ENCODE measurements around the gene RNF187.
A peak's percentile ranks its signal among the peaks of the same experiment; 100 is the strongest.
"Not testable (repeated sequence)": the region's sequence is repeated elsewhere in the genome, so short reads cannot be mapped to it uniquely, and the experiment has no call there.

The RNF187 gene

GRCh38 chr1:228500901-228501871 is 14.0 kb downstream of the RNF187 start:
- Histone ChIP-seq H2BK5ac (ENCODE audit: low read depth, low read length, poor library complexity, severe bottlenecking) (no peak overlapping the region), H3K14ac (ENCODE audit: low read length in 2 of 2) (no peak overlapping the region), H4K8ac (ENCODE audit: low read length) (no peak overlapping the region), H3K36me3 (ENCODE audit: control insufficient read depth in 1 of 2, insufficient read depth in 2 of 2, low read depth in 1 of 2, low read length in 2 of 2) (peaks cover 9 to 15% of the 10 kb centered on the region in 2 experiments), H3K4ac (ENCODE audit: low read depth in 1 of 2, low read length in 2 of 2) (no peak overlapping the region), H3K9me3 (ENCODE audit: control insufficient read depth, low read length) (no peaks in the 10 kb centered on the region), H3K27me3 (ENCODE audit: control insufficient read depth in 1 of 2, insufficient read depth in 1 of 2, low read length in 2 of 2) (peaks cover 7 to 10% of the 10 kb centered on the region in 2 experiments), H4K91ac (ENCODE audit: low read length) (no peak overlapping the region), H3K27ac (ENCODE audit: low read length, poor library complexity, severe bottlenecking) (no peak overlapping the region), H3K9ac (ENCODE audit: low read length) (peak overlapping the region; percentile 66), H3K23ac (ENCODE audit: low read length in 2 of 2) (no peak overlapping the region), H3K4me1 (ENCODE audit: control insufficient read depth, insufficient read depth, low read depth, low read length) (peaks cover 8% of the 10 kb centered on the region), H2AK5ac (ENCODE audit: low read length, severe bottlenecking) (no peak overlapping the region), H2AFZ (ENCODE audit: low read depth, low read length) (no peak overlapping the region), H3K18ac (ENCODE audit: low read depth in 1 of 2, low read length in 2 of 2) (no peak overlapping the region), H2BK12ac (ENCODE audit: low read length in 2 of 2) (no peak overlapping the region), H2BK120ac (ENCODE audit: low read depth, low read length) (no peak overlapping the region), H2BK15ac (ENCODE audit: low read depth, poor library complexity, severe bottlenecking) (no peak overlapping the region), H3K4me2 (ENCODE audit: low read length, poor library complexity, severe bottlenecking) (peak overlapping the region; percentile 50), H3K79me1 (replicated peaks; ENCODE audit: low read length, poor library complexity, severe bottlenecking) (no peaks in the 10 kb centered on the region), H3K4me3 (ENCODE audit: insufficient read depth in 1 of 2, low read depth in 1 of 2, low read length in 2 of 2) (peak overlapping the region in 1 of 2 experiments; percentile 61)
- 37% methylated on average over 17 of the region's 23 CpGs for WGBS
- DNase-seq = peak; percentile 80

DNA sequence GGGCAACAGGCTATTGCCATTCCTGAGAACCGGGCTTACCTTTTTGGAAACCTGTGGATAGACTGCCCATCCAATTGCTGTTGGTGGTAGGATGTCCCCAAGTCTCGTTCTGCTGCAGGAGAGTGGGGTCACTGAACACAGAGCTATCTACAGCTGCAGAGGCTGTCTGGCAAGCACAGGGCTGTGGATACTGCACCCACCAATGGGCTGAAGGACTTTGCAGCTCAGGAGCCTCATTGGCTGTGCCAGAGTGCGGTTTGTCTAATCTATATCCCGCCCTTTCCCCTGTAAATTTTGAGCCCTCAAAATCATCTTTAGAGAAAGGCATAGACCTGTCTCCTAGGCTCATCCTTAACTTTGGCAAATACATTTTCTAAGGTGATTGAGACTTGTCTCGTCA is 15.3 kb downstream of the RNF187 start:
- Histone ChIP-seq H3K4me1 (ENCODE audit: control insufficient read depth, insufficient read depth, low read depth, low read length) (peaks cover 8% of the 10 kb centered on the region), H2BK12ac (ENCODE audit: low read length in 2 of 2) (no peak overlapping the region), H3K79me1 (replicated peaks; ENCODE audit: low read length, poor library complexity, severe bottlenecking) (no peaks in the 10 kb centered on the region), H3K4me3 (ENCODE audit: insufficient read depth in 1 of 2, low read depth in 1 of 2, low read length in 2 of 2) (no peak overlapping the region), H3K4me2 (ENCODE audit: low read length, poor library complexity, severe bottlenecking) (no peak overlapping the region), H3K36me3 (ENCODE audit: control insufficient read depth in 1 of 2, insufficient read depth in 2 of 2, low read depth in 1 of 2, low read length in 2 of 2) (peaks cover 3 to 4% of the 10 kb centered on the region in 2 experiments), H3K27ac (ENCODE audit: low read length, poor library complexity, severe bottlenecking) (no peak overlapping the region), H3K18ac (ENCODE audit: low read depth in 1 of 2, low read length in 2 of 2) (no peak overlapping the region), H2AK5ac (ENCODE audit: low read length, severe bottlenecking) (no peak overlapping the region), H3K9me3 (ENCODE audit: control insufficient read depth, low read length) (no peaks in the 10 kb centered on the region), H3K27me3 (ENCODE audit: control insufficient read depth in 1 of 2, insufficient read depth in 1 of 2, low read length in 2 of 2) (peaks cover 7 to 10% of the 10 kb centered on the region in 2 experiments), H3K14ac (ENCODE audit: low read length in 2 of 2) (no peak overlapping the region), H4K91ac (ENCODE audit: low read length) (no peak overlapping the region), H2BK5ac (ENCODE audit: low read depth, low read length, poor library complexity, severe bottlenecking) (no peak overlapping the region), H4K8ac (ENCODE audit: low read length) (no peak overlapping the region), H3K9ac (ENCODE audit: low read length) (no peak overlapping the region), H3K4ac (ENCODE audit: low read depth in 1 of 2, low read length in 2 of 2) (no peak overlapping the region), H2BK120ac (ENCODE audit: low read depth, low read length) (no peak overlapping the region), H3K23ac (ENCODE audit: low read length in 2 of 2) (no peak overlapping the region), H2AFZ (ENCODE audit: low read depth, low read length) (no peak overlapping the region), H2BK15ac (ENCODE audit: low read depth, poor library complexity, severe bottlenecking) (no peak overlapping the region)
- WGBS = 83% methylated on average over 5 of the region's 5 CpGs
- DNase-seq = no peak

DNA sequence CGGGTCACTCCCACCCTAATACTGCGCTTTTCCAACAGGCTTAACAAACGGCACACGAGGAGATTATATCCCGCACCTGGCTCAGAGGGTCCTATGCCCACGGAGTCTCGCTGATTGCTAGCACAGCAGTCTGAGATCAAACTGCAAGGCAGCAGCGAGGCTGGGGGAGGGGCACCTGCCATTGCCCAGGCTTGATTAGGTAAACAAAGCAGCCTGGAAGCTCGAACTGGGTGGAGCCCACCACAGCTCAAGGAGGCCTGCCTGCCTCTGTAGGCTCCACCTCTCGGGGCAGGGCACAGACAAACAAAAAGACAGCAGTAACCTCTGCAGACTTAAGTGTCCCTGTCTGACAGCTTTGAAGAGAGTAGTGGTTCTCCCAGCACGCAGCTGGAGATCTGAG is 18.8 kb downstream of the RNF187 start:
- not testable (repeated sequence) for H2BK120ac ChIP-seq (ENCODE audit: low read depth, low read length); H3K9ac ChIP-seq (ENCODE audit: low read length)
- 88% methylated on average over 8 of the region's 11 CpGs for WGBS

GRCh38 chr1:228507961-228508652 is 20.9 kb downstream of the RNF187 start:
- no peak overlapping the region for H3K14ac ChIP-seq (ENCODE audit: low read length in 2 of 2)
- H4K8ac ChIP-seq (ENCODE audit: low read length) = no peak overlapping the region
- no peak overlapping the region for H3K4ac ChIP-seq (ENCODE audit: low read depth in 1 of 2, low read length in 2 of 2)
- H3K27me3 ChIP-seq (ENCODE audit: control insufficient read depth in 1 of 2, insufficient read depth in 1 of 2, low read length in 2 of 2) = peaks cover 46 to 61% of the 10 kb centered on the region in 2 experiments
- no peak overlapping the region for H3K23ac ChIP-seq (ENCODE audit: low read length in 2 of 2)
- H3K9ac ChIP-seq (ENCODE audit: low read length) = no peak overlapping the region
- no peaks in the 10 kb centered on the region for H3K4me1 ChIP-seq (ENCODE audit: control insufficient read depth, insufficient read depth, low read depth, low read length)
- H2AK5ac ChIP-seq (ENCODE audit: low read length, severe bottlenecking) = no peak overlapping the region
- H2BK120ac ChIP-seq (ENCODE audit: low read depth, low read length) = no peak overlapping the region
- H3K18ac ChIP-seq (ENCODE audit: low read depth in 1 of 2, low read length in 2 of 2) = no peak overlapping the region
- no peak overlapping the region for H2AFZ ChIP-seq (ENCODE audit: low read depth, low read length)
- H2BK12ac ChIP-seq (ENCODE audit: low read length in 2 of 2) = no peak overlapping the region
- no peak overlapping the region for H3K27ac ChIP-seq (ENCODE audit: low read length, poor library complexity, severe bottlenecking)
- no peaks in the 10 kb centered on the region for H3K79me1 ChIP-seq (replicated peaks; ENCODE audit: low read length, poor library complexity, severe bottlenecking)
- no peak overlapping the region for H2BK15ac ChIP-seq (ENCODE audit: low read depth, poor library complexity, severe bottlenecking)
- H3K9me3 ChIP-seq (ENCODE audit: control insufficient read depth, low read length) = no peaks in the 10 kb centered on the region
- H3K4me2 ChIP-seq (ENCODE audit: low read length, poor library complexity, severe bottlenecking) = no peak overlapping the region
- H3K36me3 ChIP-seq (ENCODE audit: control insufficient read depth in 1 of 2, insufficient read depth in 2 of 2, low read depth in 1 of 2, low read length in 2 of 2) = no peaks in the 10 kb centered on the region
- no peak overlapping the region for H4K91ac ChIP-seq (ENCODE audit: low read length)
- no peak for DNase-seq
- no peak overlapping the region for H3K4me3 ChIP-seq (ENCODE audit: insufficient read depth in 1 of 2, low read depth in 1 of 2, low read length in 2 of 2)
- 56% methylated on average over 8 of the region's 9 CpGs for WGBS
- H2BK5ac ChIP-seq (ENCODE audit: low read depth, low read length, poor library complexity, severe bottlenecking) = no peak overlapping the region

More for the DNA sequence above, 18.8 kb downstream of the RNF187 start:
- not testable (repeated sequence) for H2AK5ac ChIP-seq (ENCODE audit: low read length, severe bottlenecking); H3K14ac ChIP-seq (ENCODE audit: low read length in 2 of 2); H3K4me3 ChIP-seq (ENCODE audit: insufficient read depth in 1 of 2, low read depth in 1 of 2, low read length in 2 of 2); H3K4ac ChIP-seq (ENCODE audit: low read depth in 1 of 2, low read length in 2 of 2); H2AFZ ChIP-seq (ENCODE audit: low read depth, low read length); H3K36me3 ChIP-seq (ENCODE audit: control insufficient read depth in 1 of 2, insufficient read depth in 2 of 2, low read depth in 1 of 2, low read length in 2 of 2); H4K8ac ChIP-seq (ENCODE audit: low read length); H2BK12ac ChIP-seq (ENCODE audit: low read length in 2 of 2); H3K18ac ChIP-seq (ENCODE audit: low read depth in 1 of 2, low read length in 2 of 2); DNase-seq; H2BK15ac ChIP-seq (ENCODE audit: low read depth, poor library complexity, severe bottlenecking); H3K9me3 ChIP-seq (ENCODE audit: control insufficient read depth, low read length); H3K4me2 ChIP-seq (ENCODE audit: low read length, poor library complexity, severe bottlenecking); H3K23ac ChIP-seq (ENCODE audit: low read length in 2 of 2); H3K27ac ChIP-seq (ENCODE audit: low read length, poor library complexity, severe bottlenecking); H4K91ac ChIP-seq (ENCODE audit: low read length); H2BK5ac ChIP-seq (ENCODE audit: low read depth, low read length, poor library complexity, severe bottlenecking); H3K4me1 ChIP-seq (ENCODE audit: control insufficient read depth, insufficient read depth, low read depth, low read length); H3K79me1 ChIP-seq (replicated peaks; ENCODE audit: low read length, poor library complexity, severe bottlenecking)
- peaks cover 25 to 40% of the 10 kb centered on the region in 2 experiments for H3K27me3 ChIP-seq (ENCODE audit: control insufficient read depth in 1 of 2, insufficient read depth in 1 of 2, low read length in 2 of 2)

All from mesenchymal stem cell (in vitro differentiated cells and primary cell).